ENCODE data around the gene SOX1. TPM values are rescaled to one million over a fixed set of nuclear protein-coding genes. Genes with fewer than 3 reads are reported as not detected.

Gene SOX1
- 41.2 and 41.4 TPM in 2 replicates for total RNA-seq
- long read RNA-seq, partial matches to known transcripts: 0 of 4 reads
- long read RNA-seq, other reads (novel, unspliced or antisense): 3 of 4 reads

GRCh38 chr13:112067116-112067741 lies at the start of gene SOX1:
Gene SOX1, plus strand, starts transcription at chr13:112067149. Its CDS starts 510 bp downstream, at chr13:112067659.
- H3K27me3 Mint-ChIP-seq (ENCODE audit: low read depth): peaks cover 71% of the 10 kb centered on the region
- no peaks in the 10 kb centered on the region for H3K9me3 Mint-ChIP-seq
- TF ChIP-seq, protein P1, sequence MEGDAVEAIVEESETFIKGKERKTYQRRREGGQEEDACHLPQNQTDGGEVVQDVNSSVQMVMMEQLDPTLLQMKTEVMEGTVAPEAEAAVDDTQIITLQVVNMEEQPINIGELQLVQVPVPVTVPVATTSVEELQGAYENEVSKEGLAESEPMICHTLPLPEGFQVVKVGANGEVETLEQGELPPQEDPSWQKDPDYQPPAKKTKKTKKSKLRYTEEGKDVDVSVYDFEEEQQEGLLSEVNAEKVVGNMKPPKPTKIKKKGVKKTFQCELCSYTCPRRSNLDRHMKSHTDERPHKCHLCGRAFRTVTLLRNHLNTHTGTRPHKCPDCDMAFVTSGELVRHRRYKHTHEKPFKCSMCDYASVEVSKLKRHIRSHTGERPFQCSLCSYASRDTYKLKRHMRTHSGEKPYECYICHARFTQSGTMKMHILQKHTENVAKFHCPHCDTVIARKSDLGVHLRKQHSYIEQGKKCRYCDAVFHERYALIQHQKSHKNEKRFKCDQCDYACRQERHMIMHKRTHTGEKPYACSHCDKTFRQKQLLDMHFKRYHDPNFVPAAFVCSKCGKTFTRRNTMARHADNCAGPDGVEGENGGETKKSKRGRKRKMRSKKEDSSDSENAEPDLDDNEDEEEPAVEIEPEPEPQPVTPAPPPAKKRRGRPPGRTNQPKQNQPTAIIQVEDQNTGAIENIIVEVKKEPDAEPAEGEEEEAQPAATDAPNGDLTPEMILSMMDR (conservative IDR thresholded peaks at IDR 0.05): no peak

GRCh38 chr13:112024577-112024976 lies 42.4 kb upstream of the SOX1 start:
- Mint-ChIP-seq H3K9me3 (peaks cover 9% of the 10 kb centered on the region), H3K4me3 (no peak overlapping the region), H3K27me3 (ENCODE audit: low read depth) (peaks cover 5% of the 10 kb centered on the region), H3K27ac (ENCODE audit: unreplicated experiment) (no peak overlapping the region), H3K4me1 (no peaks in the 10 kb centered on the region), H3K36me3 (ENCODE audit: low read depth) (peaks cover 9% of the 10 kb centered on the region)
- no peak for DNase-seq (ENCODE audit: low read depth, low spot score)
- TF ChIP-seq, protein P1 (conservative IDR thresholded peaks at IDR 0.05): no peak

More at GRCh38 chr13:112067116-112067741, at the start of gene SOX1:
- Mint-ChIP-seq H3K27ac (ENCODE audit: unreplicated experiment) (peak within 1 kb of the TSS; percentile 67), H3K4me3 (peak within 1 kb of the TSS; percentile 88), H3K36me3 (ENCODE audit: low read depth) (peaks cover 19% of the 10 kb centered on the region), H3K4me1 (peaks cover 56% of the 10 kb centered on the region)
- no peak for DNase-seq (ENCODE audit: low read depth, low spot score)

DNA sequence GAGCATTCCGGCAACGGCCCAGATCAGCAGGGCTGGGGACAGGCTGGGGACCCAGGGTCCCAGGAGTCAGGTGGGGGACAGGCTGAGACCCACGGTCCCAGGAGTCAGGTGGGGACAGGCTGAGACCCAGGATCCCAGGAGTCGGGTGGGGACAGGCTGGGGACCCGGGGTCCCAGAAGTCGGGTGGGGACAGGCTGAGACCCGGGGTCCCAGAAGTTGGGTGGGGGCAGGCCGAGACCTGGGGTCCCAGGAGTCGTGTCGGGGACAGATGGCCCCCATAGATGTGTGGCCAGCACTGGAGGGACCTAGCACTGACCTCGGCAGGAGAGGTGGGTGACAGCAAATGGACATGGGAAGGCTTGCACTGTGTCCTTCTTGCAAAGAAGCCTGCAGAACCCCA lies 39.7 kb upstream of the SOX1 start:
- no peaks in the 10 kb centered on the region for H3K4me1 Mint-ChIP-seq
- H3K9me3 Mint-ChIP-seq: peaks cover 1% of the 10 kb centered on the region
- no peak overlapping the region for H3K4me3 Mint-ChIP-seq
- TF ChIP-seq, protein P1 (conservative IDR thresholded peaks at IDR 0.05): no peak
- peaks cover 4% of the 10 kb centered on the region for H3K36me3 Mint-ChIP-seq (ENCODE audit: low read depth)
- DNase-seq (ENCODE audit: low read depth, low spot score): no peak
- peaks cover 5% of the 10 kb centered on the region for H3K27me3 Mint-ChIP-seq (ENCODE audit: low read depth)
- peak overlapping the region; percentile 75 for H3K27ac Mint-ChIP-seq (ENCODE audit: unreplicated experiment)

GRCh38 chr13:112028481-112028880 lies 38.5 kb upstream of the SOX1 start:
- Mint-ChIP-seq H3K4me3 (no peak overlapping the region), H3K27me3 (ENCODE audit: low read depth) (peaks cover 5% of the 10 kb centered on the region), H3K9me3 (no peaks in the 10 kb centered on the region), H3K4me1 (no peaks in the 10 kb centered on the region), H3K27ac (ENCODE audit: unreplicated experiment) (no peak overlapping the region), H3K36me3 (ENCODE audit: low read depth) (peaks cover 4% of the 10 kb centered on the region)
- TF ChIP-seq, protein P1 (conservative IDR thresholded peaks at IDR 0.05): no peak
- DNase-seq (ENCODE audit: low read depth, low spot score): no peak

- H3K27ac Mint-ChIP-seq (ENCODE audit: unreplicated experiment): no peak overlapping the region
- H3K4me1 Mint-ChIP-seq: no peaks in the 10 kb centered on the region
- DNase-seq (ENCODE audit: low read depth, low spot score): no peak
- no peaks in the 10 kb centered on the region for H3K9me3 Mint-ChIP-seq
- peaks cover 4% of the 10 kb centered on the region for H3K36me3 Mint-ChIP-seq (ENCODE audit: low read depth)
- no peak overlapping the region for H3K4me3 Mint-ChIP-seq
- TF ChIP-seq, protein P1 (conservative IDR thresholded peaks at IDR 0.05): no peak
- H3K27me3 Mint-ChIP-seq (ENCODE audit: low read depth): peaks cover 4% of the 10 kb centered on the region
These were observed 37.8 kb upstream of the SOX1 start for GRCh38 chr13:112029143-112029542.

Measured in neural crest cell (in vitro differentiated cells).